GM21717 (cell line): Measurements from ENCODE around the gene SLC45A3.

ENCODE experiments used
- ATAC-seq: cut with Tn5 transposase; IDR thresholded peaks from one replicate; pipeline ENCODE4 v1.9.1; 2021; ENCODE audit warnings: mild to moderate bottlenecking, moderate library complexity; ENCODE audit not compliant: unreplicated experiment

SLC45A3 gene

GRCh38 chr1:205701420-205701819, 21.1 kb upstream of the SLC45A3 start:
- no peak for ATAC-seq

- no peak for ATAC-seq
Observed at GRCh38 chr1:205700865-205701401, 20.6 kb upstream of the SLC45A3 start.

- no peak for ATAC-seq
Observed at GRCh38 chr1:205699416-205699815, 19.1 kb upstream of the SLC45A3 start.

- no peak for ATAC-seq
Observed at GRCh38 chr1:205698921-205699320, 18.6 kb upstream of the SLC45A3 start.

- no peak for ATAC-seq
Observed at GRCh38 chr1:205693421-205693991, 13.2 kb upstream of the SLC45A3 start.

- no peak for ATAC-seq
Observed at GRCh38 chr1:205692423-205692822, 12.1 kb upstream of the SLC45A3 start.

GRCh38 chr1:205690122-205690756, 9.9 kb upstream of the SLC45A3 start:
- ATAC-seq: no peak

- no peak for ATAC-seq
Observed at GRCh38 chr1:205689479-205689878, 9.2 kb upstream of the SLC45A3 start.

- no peak for ATAC-seq
Observed at GRCh38 chr1:205688171-205689080, 8.1 kb upstream of the SLC45A3 start.

GRCh38 chr1:205687242-205687641, 6.9 kb upstream of the SLC45A3 start:
- ATAC-seq: no peak

GRCh38 chr1:205681364-205681763, 1.1 kb upstream of the SLC45A3 start:
- ATAC-seq: no peak

- ATAC-seq: no peak
Observed at GRCh38 chr1:205678286-205679111, 1.8 kb downstream of the SLC45A3 start.

- no peak for ATAC-seq
Observed at GRCh38 chr1:205677167-205677566, 3.1 kb downstream of the SLC45A3 start.

GRCh38 chr1:205676597-205676996, 3.7 kb downstream of the SLC45A3 start:
- ATAC-seq: no peak

- no peak for ATAC-seq
Observed at GRCh38 chr1:205676002-205676401, 4.3 kb downstream of the SLC45A3 start.

GRCh38 chr1:205675247-205675646, 5.1 kb downstream of the SLC45A3 start:
- ATAC-seq: no peak

- ATAC-seq: no peak
Observed at GRCh38 chr1:205672970-205673369, 7.3 kb downstream of the SLC45A3 start.

- ATAC-seq: no peak
Observed at GRCh38 chr1:205672395-205672889, 7.9 kb downstream of the SLC45A3 start.

GRCh38 chr1:205670611-205671430, 9.5 kb downstream of the SLC45A3 start:
- ATAC-seq: no peak

GRCh38 chr1:205670150-205670446, 10.2 kb downstream of the SLC45A3 start:
- no peak for ATAC-seq
